ENCODE results near the gene CDC42EP5.
A peak's percentile ranks its signal among the peaks of the same experiment; 100 is the strongest.
"Not testable (repeated sequence)": the region's sequence is repeated elsewhere in the genome, so short reads cannot be mapped to it uniquely, and the experiment has no call there.

Gene CDC42EP5, protein sequence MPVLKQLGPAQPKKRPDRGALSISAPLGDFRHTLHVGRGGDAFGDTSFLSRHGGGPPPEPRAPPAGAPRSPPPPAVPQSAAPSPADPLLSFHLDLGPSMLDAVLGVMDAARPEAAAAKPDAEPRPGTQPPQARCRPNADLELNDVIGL

DNA sequence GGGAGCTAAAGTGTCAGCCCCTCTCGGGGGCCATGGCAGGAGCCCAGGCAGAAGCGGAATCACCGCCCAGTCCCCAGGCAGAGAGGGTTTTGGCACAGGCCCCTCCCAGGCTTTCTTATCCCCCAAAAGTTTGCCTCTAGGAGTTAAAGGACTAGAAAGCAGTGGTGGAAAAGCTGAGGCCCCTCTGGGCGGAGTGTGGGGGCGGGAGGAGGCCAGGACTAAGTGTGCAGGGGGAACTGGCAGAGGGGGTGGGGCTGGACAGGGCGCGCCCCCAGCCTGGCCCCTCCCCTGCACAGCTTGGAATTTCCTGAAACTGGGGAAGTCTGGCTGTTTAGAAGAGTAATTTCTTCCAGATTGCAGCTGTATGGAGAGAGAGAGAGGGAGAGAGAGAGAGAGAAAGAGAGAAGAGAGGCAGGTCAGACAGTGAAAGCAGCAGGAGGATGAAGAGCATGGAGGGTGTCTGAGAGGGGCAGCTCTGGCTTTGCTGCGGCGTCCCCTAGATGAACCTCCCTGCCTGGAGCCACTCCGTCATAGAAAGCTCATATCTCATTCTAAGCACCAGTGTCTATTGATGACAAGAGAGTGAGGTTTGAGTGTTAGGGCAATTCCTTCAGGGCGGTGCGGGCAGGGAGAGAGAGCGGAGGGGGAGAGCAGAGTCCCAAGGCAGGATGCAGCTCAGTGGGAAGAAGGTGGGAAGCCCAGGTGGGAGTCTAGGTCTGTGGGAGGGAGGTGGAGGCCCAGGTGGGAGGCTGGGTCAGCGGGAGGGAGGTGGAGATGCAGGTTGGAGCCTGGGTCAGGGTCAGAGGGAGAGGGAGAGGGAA, at the start of gene CDC42EP5:
CDC42EP5 (minus strand) TSS at position 226 of the 821 bp plus-strand sequence. CDS start 7,749 bp downstream, outside the sequence.
- no peak for DNase-seq (ENCODE audit: low read depth)

DNA sequence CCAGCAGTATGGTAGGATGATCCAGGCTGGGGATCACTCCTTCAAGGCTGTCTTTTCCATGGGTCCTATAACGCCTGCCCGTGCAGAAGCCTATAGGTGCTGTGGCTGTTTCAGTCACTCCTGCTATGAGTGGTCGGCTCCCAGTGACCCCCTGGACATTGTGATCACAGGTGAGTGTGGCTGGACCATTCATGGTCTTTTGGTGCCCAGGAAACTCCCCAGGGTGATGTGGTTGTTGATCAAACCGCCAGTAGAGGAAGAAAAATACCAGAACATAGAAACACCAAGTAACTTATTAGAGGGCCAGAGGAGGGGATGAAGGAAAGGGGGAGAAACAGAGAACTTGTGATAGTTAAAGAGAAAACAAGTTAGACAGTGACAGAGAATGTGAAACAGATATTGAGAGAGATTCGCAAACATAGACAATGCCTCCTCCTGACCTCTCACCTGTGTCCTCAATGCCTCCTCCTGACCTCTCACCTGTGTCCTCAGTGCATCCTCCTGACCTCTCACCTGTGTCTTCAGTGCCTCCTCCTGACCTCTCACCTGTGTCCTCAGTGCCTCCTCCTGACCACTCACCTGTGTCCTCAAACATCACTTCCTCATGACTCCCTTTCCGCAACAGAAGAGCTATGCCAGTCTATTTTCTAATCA, 48.9 kb upstream of the CDC42EP5 start:
- no peak for DNase-seq (ENCODE audit: low read depth)

DNA sequence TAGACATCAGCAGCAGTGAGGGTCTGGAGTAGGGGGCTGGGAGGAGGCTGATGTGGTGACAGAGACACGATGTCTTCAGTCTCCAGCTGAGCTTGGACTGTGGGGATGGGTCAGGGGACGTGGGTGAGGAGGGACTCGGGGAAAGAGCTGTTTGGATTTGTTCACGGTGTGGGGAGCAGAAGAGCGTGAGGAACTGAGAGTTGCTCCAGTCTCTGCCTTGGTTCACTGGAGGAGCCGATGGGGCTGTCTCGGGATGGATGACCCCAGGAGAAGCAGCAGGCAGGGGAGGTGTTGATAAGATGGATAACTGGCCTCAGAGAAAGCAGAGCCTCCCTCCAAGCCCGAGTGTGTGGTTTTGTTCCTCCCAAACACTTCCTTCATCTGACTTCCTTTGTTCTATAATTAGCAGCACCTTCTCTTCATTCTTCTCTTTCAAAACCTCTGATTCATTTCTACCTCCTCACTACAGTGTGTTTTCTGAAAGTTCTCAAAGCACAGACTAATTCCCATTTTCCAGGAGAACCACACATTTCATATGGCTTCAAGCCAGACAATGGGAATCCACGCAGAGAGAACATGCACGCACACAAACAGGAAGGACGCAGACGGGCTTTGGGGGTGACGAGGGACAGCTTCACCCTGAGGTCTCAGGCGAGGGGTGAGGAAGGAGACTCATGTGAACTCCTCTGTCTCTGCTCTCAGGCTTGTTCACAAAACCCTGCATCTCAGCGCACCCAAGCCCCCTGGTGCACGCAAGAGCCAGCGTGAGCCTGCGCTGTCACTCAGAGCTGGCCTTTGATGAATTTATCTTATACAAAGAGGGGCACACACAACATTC, 48.1 kb upstream of the CDC42EP5 start:
- DNase-seq (ENCODE audit: low read depth): no peak

DNA sequence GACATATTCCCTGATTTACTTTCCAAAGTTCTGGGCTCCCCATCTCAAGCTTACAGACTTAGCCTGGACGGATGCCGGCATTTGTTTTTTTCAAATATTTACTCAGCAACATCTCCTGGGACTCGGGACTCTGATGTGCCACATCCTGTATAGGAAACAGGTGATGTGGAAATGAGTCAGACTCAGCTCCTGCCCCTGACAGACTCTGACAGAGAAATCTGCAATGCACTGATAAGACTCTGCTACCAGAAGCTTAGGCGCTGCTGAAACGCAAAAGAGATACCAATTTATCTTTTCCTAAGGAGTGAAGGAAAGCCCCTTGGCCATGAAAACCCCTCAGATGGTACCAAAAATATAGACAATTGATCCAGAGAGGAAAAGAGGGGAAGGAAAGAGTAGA, 45.7 kb upstream of the CDC42EP5 start:
- no peak for DNase-seq (ENCODE audit: low read depth)

DNA sequence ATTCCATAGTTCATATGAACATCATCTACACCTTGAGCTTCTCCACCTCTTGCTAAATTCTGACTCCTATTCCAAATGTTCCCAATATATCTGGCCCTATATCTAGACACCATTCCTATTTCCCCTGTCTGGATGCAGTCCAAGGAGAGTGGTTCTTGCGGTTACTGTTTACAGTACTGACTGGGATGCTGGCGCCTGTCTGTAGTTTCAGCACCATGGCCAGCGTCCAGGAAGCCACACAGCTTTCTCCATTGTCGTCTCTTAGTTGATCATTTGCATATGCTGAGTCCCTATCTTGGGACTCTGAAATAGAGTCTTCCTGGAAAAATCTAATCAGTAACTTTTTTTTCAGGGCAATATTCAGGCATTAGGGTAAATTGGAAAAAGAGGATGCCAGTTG, 44.4 kb upstream of the CDC42EP5 start:
- peak; percentile 54 for DNase-seq (ENCODE audit: low read depth)

DNA sequence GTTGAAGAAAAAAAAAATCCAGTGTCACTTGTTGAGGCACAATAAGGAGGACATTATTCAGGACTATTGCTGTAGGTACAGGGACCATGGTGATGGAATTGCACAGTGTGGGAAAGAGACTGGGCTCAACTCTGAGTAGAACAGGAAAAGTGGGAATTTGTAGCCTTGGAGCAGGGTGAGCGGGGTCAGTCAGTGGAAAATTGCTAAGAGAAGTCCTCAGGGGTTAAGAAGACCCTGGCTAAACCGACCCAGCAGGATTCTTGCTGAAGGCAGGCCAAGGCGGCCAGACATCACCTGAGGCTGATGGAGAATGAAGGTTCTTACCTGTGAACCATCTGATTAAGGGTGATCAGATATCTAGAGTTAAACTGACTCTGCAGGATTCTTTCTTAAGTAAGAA, 42.1 kb upstream of the CDC42EP5 start:
- no peak for DNase-seq (ENCODE audit: low read depth)

DNA sequence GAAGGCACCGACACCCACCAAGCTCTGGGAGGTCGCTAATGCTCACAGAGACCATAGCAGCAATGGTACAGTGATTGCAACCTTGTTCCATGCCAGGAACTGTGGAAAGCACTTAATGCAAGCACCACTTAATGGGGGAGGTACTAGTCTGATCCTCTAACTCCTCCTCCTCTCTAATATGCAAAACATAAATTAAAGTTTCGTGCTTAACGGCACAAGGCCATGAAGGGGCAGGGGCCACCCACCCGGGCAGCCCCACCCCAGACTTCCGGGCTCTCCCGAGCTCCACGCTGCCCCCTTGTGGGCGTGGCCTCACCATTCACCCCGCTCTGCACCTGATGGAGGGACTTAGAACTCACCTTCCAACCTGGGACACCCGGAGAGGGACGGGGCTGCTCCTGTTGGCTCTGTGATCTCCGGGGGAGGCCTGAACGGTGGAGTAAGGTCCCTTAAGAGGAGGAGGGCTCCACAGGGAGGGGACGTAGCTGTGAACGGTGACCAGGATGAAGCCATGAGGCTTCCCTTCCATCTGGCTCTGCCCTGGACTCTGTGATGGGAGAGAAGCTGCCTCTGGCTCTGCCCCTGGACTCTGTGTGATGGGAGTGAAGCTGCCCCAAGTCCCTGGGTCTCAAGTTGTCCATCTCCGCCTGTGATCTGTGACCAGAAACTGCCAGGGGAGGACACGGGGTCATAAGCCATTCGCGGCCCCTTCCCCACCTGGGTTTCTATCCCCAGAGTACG, 36.3 kb upstream of the CDC42EP5 start:
- DNase-seq (ENCODE audit: low read depth): not testable (repeated sequence)

DNA sequence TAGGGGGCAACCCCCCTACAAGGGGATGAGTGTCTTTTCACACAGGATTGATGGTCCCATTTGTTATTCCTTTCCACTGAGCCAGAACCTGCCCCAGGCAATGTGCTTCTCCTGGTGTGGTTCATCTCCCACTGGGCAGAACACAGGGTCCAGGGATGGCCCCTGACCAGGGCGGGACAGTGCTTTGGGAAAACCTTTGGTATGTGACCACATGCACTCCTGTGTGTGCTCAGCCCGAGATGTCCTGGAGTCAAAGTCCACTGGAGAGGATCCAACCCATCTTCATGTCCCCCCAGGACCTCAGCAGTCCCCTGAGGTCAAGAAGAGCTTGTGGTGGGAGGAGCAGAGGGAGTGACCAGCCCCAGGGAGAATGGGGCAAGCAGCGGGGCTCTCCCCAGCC, 35.4 kb upstream of the CDC42EP5 start:
- DNase-seq (ENCODE audit: low read depth): not testable (repeated sequence)

DNA sequence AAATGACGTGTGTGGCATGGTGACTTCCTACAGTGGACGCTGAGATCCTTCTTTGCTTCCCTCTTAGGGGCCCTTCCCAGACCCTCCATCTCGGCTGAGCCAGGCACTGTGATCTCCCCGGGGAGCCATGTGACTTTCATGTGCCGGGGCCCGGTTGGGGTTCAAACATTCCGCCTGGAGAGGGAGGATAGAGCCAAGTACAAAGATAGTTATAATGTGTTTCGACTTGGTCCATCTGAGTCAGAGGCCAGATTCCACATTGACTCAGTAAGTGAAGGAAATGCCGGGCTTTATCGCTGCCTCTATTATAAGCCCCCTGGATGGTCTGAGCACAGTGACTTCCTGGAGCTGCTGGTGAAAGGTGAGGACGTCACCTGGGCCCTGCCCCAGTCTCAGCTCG, 34.7 kb upstream of the CDC42EP5 start:
- DNase-seq (ENCODE audit: low read depth): no peak

DNA sequence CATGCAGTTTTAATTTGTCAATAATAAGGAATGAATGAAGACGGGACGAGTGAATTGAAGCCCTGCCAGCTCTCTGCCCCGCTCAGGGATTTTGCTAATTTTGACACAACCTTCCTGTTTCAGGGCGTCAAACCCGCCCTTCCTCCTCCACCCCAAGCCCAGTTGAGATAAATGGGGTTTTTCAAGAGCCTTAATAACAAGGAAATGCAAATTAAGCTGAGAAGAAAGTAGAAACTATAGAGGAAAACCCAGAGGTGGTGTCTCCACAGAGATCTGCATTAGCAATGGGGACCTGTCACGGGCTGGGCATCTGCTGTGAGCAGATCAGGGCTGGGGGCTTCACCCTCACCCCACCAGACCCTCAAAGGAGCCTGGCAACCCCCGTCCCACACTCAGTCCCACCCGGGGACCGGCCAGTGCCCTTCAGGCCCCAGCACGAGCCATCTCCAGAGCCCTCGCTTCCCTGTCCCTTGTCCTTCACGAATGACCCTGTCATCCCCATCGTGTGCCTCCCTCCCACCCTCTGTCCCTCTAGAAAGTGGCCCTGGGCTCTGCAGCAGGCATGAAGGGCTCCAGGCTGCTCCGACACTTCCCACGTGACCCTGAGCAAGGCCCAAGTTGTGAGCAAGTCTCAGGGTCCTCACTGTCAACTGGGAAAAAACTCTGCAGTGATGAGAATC, 34.1 kb upstream of the CDC42EP5 start:
- not testable (repeated sequence) for DNase-seq (ENCODE audit: low read depth)

DNA sequence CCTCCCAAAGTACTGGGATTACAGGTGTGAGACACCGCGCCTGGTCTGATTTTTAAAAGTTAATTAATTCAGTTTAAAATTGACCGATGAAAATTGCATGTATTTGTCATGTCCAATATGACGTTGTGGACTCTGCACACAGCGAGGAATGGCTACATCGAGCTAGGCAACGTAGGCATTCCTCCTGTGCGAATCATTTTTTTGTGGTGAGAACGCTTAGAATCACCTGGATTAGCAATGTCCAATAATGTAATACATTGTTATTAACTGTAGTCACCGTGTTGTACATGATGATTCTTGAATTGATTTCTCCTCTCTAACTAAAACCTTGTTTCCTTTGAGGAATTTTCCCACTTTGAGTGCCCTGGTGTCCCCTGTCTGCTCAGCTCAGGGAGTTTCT, 33.0 kb upstream of the CDC42EP5 start:
- DNase-seq (ENCODE audit: low read depth): no peak

DNA sequence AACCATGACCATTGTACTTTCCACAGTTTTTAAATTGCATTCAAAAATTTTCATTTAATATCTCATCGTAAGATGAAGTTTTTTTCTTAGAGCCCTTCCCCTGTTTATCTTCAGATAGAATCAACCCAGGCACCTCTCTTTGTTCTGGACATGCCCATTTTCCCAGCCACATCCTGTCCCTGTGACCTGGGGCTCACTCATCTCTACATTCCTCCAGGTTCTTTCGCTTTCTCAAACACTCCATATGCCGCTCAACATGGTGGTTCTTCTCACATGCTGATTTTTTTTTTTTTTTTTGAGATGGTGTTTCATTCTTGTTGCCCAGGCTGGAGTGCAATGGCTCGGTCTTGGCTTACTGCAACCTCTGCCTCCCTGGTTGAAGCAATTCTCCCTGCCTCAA, 32.4 kb upstream of the CDC42EP5 start:
- not testable (repeated sequence) for DNase-seq (ENCODE audit: low read depth)

DNA sequence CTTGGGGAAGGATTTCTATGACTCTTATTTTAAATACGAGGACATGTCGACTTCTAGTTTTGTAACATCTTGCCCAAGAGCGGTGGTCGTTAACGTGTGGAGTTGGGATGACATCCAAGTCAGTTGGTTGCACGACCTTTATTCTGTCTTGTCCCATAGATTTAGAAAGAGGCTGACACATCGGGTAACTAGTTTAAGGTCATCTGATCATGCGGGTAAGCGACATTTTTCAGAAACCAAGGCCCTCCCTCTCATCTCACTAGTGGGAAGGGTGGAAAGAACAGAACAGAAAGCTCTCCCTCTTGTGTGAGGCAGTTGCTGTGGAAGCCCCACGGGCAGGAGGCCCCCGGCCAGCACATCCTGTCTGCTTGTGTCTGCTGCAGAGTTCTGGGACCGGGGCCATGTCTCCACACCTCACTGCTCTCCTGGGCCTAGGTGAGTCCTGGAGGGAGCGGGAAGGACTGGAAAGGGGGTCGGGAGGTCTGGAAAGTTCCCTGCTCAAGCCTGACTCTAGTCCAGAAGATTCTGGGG, 29.5 kb upstream of the CDC42EP5 start, which contains the start of gene LAIR2:
LAIR2 (plus strand) TSS at position 314 of the 531 bp plus-strand sequence; CDS start at position 402, 88 bp downstream.
- DNase-seq (ENCODE audit: low read depth): no peak

DNA sequence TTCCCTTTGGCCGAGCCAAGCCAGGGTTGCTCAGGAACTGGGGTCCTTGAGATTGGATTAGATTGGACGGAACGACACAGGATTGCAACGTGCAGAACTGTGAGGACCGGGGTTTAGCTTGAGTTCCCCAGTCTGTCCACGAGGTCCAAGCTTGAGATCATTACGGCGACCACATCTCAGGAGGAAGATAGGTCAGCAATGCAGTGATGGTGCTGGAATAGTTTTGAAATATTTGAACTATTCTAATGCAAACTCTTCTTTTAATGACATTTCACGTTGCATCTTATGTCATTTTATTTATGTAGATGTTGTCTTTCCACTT, 25.3 kb upstream of the CDC42EP5 start:
- DNase-seq (ENCODE audit: low read depth): not testable (repeated sequence)

DNA sequence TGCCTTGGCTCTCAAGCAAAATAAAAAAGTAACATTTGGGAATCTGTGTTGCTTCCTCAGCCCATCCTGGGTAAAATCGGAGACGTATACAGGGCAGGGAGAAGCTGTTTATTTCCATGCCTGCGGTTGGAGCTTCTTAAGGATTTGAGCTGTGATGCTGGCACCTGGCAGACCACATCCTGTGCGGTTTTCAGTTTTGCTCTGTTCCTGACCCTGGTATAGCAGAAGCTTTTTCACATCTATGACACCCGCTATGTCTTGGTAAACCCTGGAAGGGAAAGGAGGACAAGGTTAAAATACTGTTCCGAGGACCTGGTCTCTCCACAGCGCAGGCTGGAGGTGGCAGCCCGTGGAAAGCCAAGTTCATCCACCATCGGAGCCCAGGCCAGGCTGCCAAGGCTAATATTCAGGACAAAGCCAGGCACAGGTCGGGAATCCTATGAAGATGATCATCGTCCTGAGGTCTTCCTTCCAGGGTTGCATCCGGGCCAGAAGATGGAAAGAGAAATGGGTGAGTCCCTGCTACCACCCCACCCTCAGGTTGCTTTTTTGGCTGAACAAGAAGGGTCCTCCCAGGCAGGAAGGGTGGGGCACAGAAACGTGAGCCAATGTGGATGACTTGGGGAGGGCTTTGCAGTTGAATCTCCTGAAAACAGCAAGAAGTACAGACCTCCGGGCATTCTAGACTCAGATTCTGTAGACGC, 24.8 kb upstream of the CDC42EP5 start:
- DNase-seq (ENCODE audit: low read depth): not testable (repeated sequence)

DNA sequence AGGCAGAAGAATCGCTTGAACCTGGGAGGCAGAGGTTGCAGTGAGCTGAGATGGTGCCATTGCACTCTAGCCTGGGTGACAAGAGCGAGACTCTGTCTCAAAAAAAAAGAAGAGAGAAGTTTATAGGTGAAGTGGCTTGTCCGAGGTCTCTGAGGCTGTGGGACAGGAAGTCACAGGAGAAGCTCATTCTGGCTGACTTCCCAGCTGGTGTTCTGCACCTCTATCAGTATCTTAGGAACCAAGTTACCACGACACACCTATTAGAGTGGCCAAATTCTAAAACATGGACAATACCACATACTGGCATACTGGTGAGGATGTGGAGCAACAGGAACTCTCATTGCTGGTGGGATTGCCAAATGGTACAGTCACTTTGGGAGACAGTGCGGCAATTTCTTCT, 22.2 kb upstream of the CDC42EP5 start:
- DNase-seq (ENCODE audit: low read depth): not testable (repeated sequence)

DNA sequence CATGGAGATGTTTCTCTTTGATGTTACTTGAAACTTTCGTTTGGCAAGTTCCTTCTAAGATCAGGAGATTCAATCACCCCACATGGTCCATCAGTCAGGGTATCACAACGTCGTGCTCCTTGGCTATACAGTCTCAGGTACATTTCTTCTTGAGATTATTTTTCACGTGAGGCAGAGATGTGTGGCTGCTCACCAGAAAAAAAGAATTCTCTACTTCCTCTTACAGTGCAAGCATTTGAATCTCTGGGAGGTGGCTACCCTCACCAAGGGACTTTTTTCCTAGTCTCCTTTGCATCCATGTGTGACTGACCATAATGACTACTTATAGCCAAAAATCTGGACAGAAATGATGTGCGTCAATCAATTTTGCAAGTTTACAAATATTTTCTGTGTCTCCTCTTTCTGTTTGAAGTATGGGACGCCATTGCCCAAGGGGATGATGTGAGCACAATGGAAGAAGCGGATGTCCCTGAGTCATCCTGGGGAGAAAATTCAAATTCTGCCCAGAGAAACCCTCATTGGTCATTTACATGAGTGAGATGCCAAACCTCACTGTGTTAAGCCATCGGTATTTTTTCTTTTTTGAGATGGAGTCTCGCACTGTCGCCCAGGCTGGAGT, 21.0 kb upstream of the CDC42EP5 start:
- DNase-seq (ENCODE audit: low read depth): no peak

DNA sequence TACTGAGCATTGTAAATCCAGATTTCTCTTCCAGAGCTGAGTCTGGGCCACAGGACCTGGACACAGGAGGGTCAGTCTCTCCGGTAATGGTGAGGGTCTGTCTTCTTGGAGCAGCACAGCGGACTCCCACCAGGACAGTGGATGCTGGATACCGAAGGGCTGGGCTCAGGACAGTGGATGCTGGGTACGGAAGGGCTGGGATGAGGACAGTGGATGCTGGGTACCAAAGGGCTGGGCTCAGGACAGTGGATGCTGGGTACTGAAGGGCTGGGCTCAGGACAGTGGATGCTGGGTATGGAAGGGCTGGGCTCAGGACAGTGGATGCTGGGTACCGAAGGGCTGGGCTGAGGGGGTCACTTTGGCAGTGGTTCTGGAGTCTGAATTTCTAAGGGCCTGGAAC, 20.0 kb upstream of the CDC42EP5 start:
- DNase-seq (ENCODE audit: low read depth): not testable (repeated sequence)

DNA sequence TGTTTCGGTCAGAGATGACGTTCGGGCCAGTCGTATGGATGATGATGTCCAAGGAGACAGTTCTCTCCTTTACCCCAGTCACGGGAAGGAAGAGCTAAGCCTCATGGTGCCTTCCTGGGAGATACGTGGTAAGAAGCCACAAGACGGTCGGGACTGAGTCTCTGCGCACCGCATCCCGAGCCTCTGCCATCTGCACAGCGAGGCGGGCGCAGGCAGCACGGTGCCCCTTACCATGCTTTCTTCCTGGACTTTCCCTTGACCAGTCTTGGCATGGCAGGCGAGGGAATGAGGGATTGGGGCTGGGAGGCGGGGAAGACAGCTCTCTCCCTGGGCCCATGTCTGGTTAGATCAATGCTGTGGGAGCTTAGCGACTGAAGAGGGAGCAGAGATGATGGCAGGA, 19.5 kb upstream of the CDC42EP5 start:
- no peak for DNase-seq (ENCODE audit: low read depth)

DNA sequence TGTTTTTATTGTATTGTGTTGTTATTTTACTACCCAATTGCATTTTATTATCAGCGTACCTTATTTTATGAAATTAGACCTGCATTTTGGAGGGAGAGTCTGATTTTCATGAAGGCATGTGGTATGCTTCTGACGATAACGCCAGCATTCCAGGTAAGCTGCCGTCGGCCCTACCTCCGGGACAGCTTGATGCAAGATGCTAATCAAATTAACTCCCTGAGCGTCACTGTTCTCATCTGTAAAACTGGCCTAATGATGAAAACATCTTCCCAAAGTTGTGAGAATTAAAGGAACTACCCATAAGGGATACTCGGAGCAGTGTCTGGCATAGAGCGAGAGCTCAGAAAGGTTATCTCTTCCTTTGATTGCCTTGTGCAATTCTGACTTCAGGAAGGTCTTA, 16.7 kb upstream of the CDC42EP5 start:
- no peak for DNase-seq (ENCODE audit: low read depth)

Measured in activated T-cell treated with anti-CD3 and anti-CD28 coated beads for 48 hours (primary cell).